OCI-LY3 (cell line): ENCODE measurements around the gene SH3PXD2A.

Source experiments
- CTCF ChIP-seq: fragments of 200-600, 300-600 bp; sonication (generic); IDR thresholded peaks from 2 replicates; pipeline ENCODE4 v1.5.1; 2014; ENCODE audit warnings: antibody characterized with exemption, low read length, low read depth
- EZH2phosphoT487 ChIP-seq: fragments of 200-600 bp; shearing (Covaris generic); IDR thresholded peaks from 2 replicates; pipeline ENCODE4 v1.6.1; 2018; ENCODE audit warnings: antibody characterized with exemption, mixed run types, low read depth

DNA sequence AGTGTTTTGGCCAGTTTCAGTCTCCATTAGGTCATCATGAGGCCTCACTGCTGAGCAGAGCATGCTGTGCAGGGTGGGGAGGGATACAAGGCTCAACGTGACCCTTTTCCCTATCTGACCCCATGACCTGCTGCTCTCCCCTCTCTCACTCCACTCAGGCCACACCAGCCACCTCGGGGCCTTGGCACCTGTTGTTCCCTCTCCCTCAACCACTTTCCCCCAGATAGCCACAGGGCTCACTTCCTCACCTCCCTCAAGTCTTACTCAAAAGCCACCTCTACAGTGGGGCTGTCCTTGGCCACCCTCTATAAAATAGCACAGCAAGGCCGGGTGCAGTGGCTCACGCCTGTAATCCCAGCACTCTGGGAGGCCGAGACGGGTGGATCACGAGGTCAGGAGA lies 13.9 kb downstream of the SH3PXD2A start:
- TF ChIP-seq CTCF (no peak), EZH2phosphoT487 (no peak)
